HEK293 (cell line): Measurements from ENCODE around the gene C13orf46.

Source experiments
- CTCF ChIA-PET: fragments of 350-600 bp; formaldehyde crosslinking; extraction: SDS; loops from one replicate; lab custom pipeline; 2021; ENCODE audit warnings: antibody characterized with exemption; lab: Yijun Ruan, JAX
- POLR2A ChIA-PET: fragments of 300-600 bp; formaldehyde crosslinking; extraction: SDS; loops from one replicate; lab custom pipeline; 2020; ENCODE audit warnings: antibody characterized with exemption, inconsistent platforms; lab: Yijun Ruan, JAX
- H3K27ac ChIP-seq: fragments of 200-500 bp; sonication (Bioruptor generic); 2 replicates; pipeline ENCODE4 v1.5.1; 2014; ENCODE audit warnings: low read depth, low read length, control low read depth, inconsistent platforms; ENCODE audit errors: extremely low read depth
- H3K36me3 ChIP-seq, 2 experiments: fragments of 200-500 bp in 1 of 2; sonication (Bioruptor generic) in 1 of 2; 1 replicate in 1 of 2; 2 replicates in 1 of 2; pipeline ENCODE4 v1.5.1; 2014 to 2017; ENCODE audit warnings: inconsistent platforms in 2 of 2, low read length in 2 of 2; ENCODE audit not compliant: control insufficient read depth in 2 of 2, insufficient read depth in 1 of 2
- H3K4me1 ChIP-seq: fragments of 200-500 bp; sonication (Bioruptor generic); 2 replicates; pipeline ENCODE4 v1.5.1; 2014; ENCODE audit warnings: mild to moderate bottlenecking, low read length, inconsistent platforms; ENCODE audit not compliant: control insufficient read depth, insufficient read depth
- H3K4me3 ChIP-seq: 2 replicates; pipeline ENCODE4 v1.5.1; 2011; ENCODE audit warnings: low read depth, mild to moderate bottlenecking, control low read depth, low read length, moderate library complexity
- H3K9me3 ChIP-seq: fragments of 200-500 bp; sonication (Bioruptor generic); 2 replicates; pipeline ENCODE4 v1.5.1; 2014; ENCODE audit warnings: low read depth, low read length, inconsistent platforms; ENCODE audit not compliant: control insufficient read depth, insufficient read depth
- EGR2 ChIP-seq: fragments of 450-650 bp; formaldehyde crosslinking; IDR thresholded peaks from 2 replicates; pipeline ENCODE4 v1.5.1; 2016; ENCODE audit warnings: low read depth, missing biosample characterization, missing genetic modification characterization
- HOXA7 ChIP-seq: sonication (generic); formaldehyde crosslinking; IDR thresholded peaks from 2 replicates; pipeline ENCODE4 v1.8.1; 2022; ENCODE audit warnings: missing genetic modification reagents, borderline replicate concordance
- IKZF3 ChIP-seq: fragments of 450-650 bp; IDR thresholded peaks from 2 replicates; pipeline ENCODE4 v1.5.0; 2018; ENCODE audit warnings: missing biosample characterization, mild to moderate bottlenecking, missing genetic modification characterization, moderate library complexity
- OSR2 ChIP-seq: fragments of 450-650 bp; formaldehyde crosslinking; IDR thresholded peaks from 2 replicates; pipeline ENCODE4 v1.5.1; 2016; ENCODE audit warnings: missing biosample characterization, missing genetic modification characterization
- ZBTB21 ChIP-seq: fragments of 450-650 bp; formaldehyde crosslinking; IDR thresholded peaks from 2 replicates; pipeline ENCODE4 v1.5.1; 2017; ENCODE audit warnings: missing biosample characterization, missing genetic modification characterization
- ZFP37 ChIP-seq: fragments of 450-650 bp; formaldehyde crosslinking; IDR thresholded peaks from 2 replicates; pipeline ENCODE4 v1.5.1; 2016; ENCODE audit warnings: missing biosample characterization, missing genetic modification characterization
- ZNF169 ChIP-seq: fragments of 450-650 bp; formaldehyde crosslinking; IDR thresholded peaks from 2 replicates; pipeline ENCODE4 v1.5.1; 2016; ENCODE audit warnings: missing biosample characterization, missing genetic modification characterization
- ZNF202 ChIP-seq: fragments of 450-650 bp; formaldehyde crosslinking; IDR thresholded peaks from 2 replicates; pipeline ENCODE4 v1.5.1; 2016; ENCODE audit warnings: missing biosample characterization, missing genetic modification characterization, borderline replicate concordance
- ZNF341 ChIP-seq: fragments of 450-650 bp; formaldehyde crosslinking; IDR thresholded peaks from 2 replicates; pipeline ENCODE4; 2016; ENCODE audit warnings: low read depth, missing biosample characterization, missing genetic modification characterization
- ZNF37A ChIP-seq: fragments of 450-650 bp; IDR thresholded peaks from 2 replicates; pipeline ENCODE4 v1.5.1; 2018; ENCODE audit warnings: missing biosample characterization, missing genetic modification characterization
- ZNF423 ChIP-seq: fragments of 450-650 bp; formaldehyde crosslinking; IDR thresholded peaks from 2 replicates; pipeline ENCODE4 v1.5.1; 2016; ENCODE audit warnings: missing biosample characterization, missing genetic modification characterization
- ZNF48 ChIP-seq: fragments of 450-650 bp; formaldehyde crosslinking; IDR thresholded peaks from 2 replicates; pipeline ENCODE4 v1.5.1; 2016; ENCODE audit warnings: missing biosample characterization, missing genetic modification characterization
- ZNF791 ChIP-seq: fragments of 450-650 bp; formaldehyde crosslinking; IDR thresholded peaks from 2 replicates; pipeline ENCODE4 v1.5.1; 2016; ENCODE audit warnings: missing biosample characterization, missing genetic modification characterization
- ZNF837 ChIP-seq: fragments of 450-650 bp; formaldehyde crosslinking; IDR thresholded peaks from 2 replicates; pipeline ENCODE4 v1.5.1; 2016; ENCODE audit warnings: missing biosample characterization, missing genetic modification characterization
- TF ChIP-seq, protein P1 (sequence below): fragments of 450-650 bp; formaldehyde crosslinking; IDR thresholded peaks from 2 replicates; pipeline ENCODE4 v1.5.1; 2016; ENCODE audit warnings: missing biosample characterization, missing genetic modification characterization
- TF ChIP-seq, protein P2 (sequence below): fragments of 450-650 bp; formaldehyde crosslinking; IDR thresholded peaks from 2 replicates; pipeline ENCODE4 v1.5.1; 2016; ENCODE audit warnings: missing biosample characterization, missing genetic modification characterization
- TF ChIP-seq, protein P3 (sequence below): fragments of 450-650 bp; formaldehyde crosslinking; IDR thresholded peaks from 2 replicates; pipeline ENCODE4 v1.5.1; 2016; ENCODE audit warnings: missing biosample characterization, missing genetic modification characterization
- TF ChIP-seq, protein P4 (sequence below): fragments of 450-650 bp; formaldehyde crosslinking; IDR thresholded peaks from 2 replicates; pipeline ENCODE4 v1.5.1; 2016; ENCODE audit warnings: missing biosample characterization, missing genetic modification characterization

Gene C13orf46

DNA sequence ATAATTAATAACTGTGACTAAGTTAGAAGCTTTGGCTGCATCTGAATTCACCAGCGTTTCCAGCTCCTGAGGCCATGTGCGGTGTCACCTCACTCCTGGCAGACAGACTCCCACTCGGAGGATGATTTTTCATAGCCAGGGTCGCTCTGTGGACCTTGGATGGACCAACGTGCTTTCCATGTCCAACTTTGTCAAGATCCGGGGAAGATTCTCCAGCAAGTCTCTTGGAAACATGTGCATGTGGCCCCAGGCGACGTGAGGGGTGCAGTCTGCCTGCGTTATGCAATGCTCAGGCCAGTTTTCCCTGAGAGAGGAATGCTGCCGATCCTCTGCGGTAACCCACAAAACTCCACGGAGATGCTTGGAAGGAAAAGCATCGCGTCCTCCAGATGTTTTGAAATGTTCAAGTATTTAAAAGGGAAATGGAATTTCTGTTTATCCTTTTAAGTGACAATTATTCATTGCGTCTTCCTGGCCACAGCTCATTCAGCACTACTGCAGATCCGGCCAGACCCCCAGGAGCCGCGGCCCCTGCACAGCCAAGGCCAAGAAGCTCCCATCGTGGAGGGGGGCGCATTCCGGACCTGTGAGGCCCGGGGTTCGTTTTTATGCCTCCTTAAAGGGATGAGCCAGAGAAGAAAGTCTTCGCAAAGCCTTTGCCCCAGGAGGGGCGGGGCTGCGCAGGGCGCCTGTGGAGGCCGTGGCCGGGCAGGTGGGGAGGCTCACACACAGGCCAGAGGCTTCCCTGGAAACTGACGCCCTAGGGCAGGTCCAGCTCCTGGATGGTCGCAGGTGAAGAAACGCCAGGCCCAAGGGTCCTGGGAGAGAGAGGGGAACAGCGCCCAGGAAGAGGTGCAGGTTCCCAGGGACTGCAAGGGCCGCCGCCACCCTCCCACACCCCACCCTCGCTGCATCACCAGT lies 46.0 kb downstream of the C13orf46 start (continued):
- TF ChIP-seq, protein P1, sequence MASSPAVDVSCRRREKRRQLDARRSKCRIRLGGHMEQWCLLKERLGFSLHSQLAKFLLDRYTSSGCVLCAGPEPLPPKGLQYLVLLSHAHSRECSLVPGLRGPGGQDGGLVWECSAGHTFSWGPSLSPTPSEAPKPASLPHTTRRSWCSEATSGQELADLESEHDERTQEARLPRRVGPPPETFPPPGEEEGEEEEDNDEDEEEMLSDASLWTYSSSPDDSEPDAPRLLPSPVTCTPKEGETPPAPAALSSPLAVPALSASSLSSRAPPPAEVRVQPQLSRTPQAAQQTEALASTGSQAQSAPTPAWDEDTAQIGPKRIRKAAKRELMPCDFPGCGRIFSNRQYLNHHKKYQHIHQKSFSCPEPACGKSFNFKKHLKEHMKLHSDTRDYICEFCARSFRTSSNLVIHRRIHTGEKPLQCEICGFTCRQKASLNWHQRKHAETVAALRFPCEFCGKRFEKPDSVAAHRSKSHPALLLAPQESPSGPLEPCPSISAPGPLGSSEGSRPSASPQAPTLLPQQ (tag by site-specific recombination) = no peak
- no peak for TF ChIP-seq ZBTB21 (tag by site-specific recombination)
- no peak for TF ChIP-seq ZNF202 (tag by site-specific recombination)
- TF ChIP-seq, protein P2, sequence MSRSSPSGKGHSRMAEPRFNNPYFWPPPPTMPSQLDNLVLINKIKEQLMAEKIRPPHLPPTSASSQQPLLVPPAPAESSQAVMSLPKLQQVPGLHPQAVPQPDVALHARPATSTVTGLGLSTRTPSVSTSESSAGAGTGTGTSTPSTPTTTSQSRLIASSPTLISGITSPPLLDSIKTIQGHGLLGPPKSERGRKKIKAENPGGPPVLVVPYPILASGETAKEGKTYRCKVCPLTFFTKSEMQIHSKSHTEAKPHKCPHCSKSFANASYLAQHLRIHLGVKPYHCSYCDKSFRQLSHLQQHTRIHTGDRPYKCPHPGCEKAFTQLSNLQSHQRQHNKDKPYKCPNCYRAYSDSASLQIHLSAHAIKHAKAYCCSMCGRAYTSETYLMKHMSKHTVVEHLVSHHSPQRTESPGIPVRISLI (tag by site-specific recombination) = no peak
- TF ChIP-seq, protein P3, sequence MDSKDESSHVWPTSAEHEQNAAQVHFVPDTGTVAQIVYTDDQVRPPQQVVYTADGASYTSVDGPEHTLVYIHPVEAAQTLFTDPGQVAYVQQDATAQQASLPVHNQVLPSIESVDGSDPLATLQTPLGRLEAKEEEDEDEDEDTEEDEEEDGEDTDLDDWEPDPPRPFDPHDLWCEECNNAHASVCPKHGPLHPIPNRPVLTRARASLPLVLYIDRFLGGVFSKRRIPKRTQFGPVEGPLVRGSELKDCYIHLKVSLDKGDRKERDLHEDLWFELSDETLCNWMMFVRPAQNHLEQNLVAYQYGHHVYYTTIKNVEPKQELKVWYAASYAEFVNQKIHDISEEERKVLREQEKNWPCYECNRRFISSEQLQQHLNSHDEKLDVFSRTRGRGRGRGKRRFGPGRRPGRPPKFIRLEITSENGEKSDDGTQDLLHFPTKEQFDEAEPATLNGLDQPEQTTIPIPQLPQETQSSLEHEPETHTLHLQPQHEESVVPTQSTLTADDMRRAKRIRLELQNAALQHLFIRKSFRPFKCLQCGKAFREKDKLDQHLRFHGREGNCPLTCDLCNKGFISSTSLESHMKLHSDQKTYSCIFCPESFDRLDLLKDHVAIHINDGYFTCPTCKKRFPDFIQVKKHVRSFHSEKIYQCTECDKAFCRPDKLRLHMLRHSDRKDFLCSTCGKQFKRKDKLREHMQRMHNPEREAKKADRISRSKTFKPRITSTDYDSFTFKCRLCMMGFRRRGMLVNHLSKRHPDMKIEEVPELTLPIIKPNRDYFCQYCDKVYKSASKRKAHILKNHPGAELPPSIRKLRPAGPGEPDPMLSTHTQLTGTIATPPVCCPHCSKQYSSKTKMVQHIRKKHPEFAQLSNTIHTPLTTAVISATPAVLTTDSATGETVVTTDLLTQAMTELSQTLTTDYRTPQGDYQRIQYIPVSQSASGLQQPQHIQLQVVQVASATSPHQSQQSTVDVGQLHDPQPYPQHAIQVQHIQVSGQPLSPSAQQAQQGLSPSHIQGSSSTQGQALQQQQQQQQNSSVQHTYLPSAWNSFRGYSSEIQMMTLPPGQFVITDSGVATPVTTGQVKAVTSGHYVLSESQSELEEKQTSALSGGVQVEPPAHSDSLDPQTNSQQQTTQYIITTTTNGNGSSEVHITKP = no peak
- TF ChIP-seq HOXA7 (CRISPR knock-in tag) = no peak
- no peak for TF ChIP-seq ZNF791 (tag by site-specific recombination)
- TF ChIP-seq OSR2 (tag by site-specific recombination) = no peak
- TF ChIP-seq EGR2 = no peak
- TF ChIP-seq, protein P4, sequence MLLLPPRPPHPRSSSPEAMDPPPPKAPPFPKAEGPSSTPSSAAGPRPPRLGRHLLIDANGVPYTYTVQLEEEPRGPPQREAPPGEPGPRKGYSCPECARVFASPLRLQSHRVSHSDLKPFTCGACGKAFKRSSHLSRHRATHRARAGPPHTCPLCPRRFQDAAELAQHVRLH (tag by site-specific recombination) = no peak
- TF ChIP-seq, all 188 proteins: peak for 0

DNA sequence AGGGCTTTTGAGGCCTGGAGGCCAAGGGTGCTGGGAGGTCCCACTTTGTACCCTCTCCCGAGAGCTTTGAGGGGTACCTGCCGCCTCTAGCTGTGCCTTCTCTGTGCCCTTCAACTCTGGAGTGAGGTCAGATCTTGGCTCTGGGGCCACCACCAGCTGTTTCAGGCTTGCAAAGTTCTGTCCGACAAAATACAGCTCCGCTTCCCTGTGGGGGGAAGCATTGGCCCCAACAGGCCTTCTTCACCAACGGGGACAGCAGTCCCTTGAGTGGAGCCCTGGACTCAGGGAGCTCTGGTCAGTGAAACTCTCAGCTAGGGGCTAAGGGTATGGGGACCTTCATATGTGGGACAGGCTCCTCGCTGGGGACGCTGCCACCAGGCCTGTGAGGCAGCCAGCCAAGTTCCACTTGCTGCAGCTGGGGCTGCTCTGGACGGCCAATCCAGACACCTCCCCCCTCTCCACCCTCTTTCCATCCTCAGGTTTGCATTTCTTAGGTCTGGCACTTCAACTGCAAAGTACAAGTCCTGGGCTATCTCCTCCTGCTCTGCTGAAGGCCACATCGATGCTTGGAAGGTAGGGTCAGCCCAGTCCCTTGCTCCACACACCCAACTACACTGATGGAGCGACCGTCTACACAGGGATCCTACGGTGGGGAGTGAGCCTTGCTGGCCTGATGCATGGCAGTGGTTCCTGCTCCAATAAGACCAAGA lies 46.8 kb downstream of the C13orf46 start:
- Histone ChIP-seq H3K9me3 (no peaks in the 10 kb centered on the region), H3K27ac (no peak overlapping the region), H3K36me3 (no peaks in the 10 kb centered on the region), H3K4me1 (no peaks in the 10 kb centered on the region), H3K4me3 (no peak overlapping the region)
- TF ChIP-seq ZNF423 (tag by site-specific recombination) (no peak), IKZF3 (tag by site-specific recombination) (no peak), ZNF37A (tag by site-specific recombination) (no peak), ZFP37 (tag by site-specific recombination) (no peak), ZNF837 (tag by site-specific recombination) (no peak), ZNF341 (tag by site-specific recombination) (peak; percentile 57), ZNF48 (tag by site-specific recombination) (no peak), ZNF169 (tag by site-specific recombination) (no peak)
- ChIA-PET POLR2A (no interaction called here), CTCF (no interaction called here)
